Hematopoietic multipotent progenitor cell treated with erythropoietin and hydrocortisone succinate and interleukin-3 and kit ligand, for 17 days (in vitro differentiated cells): ENCODE data around the gene FKBP4.

Source experiments
- DNase-seq: peaks from one replicate; pipeline ENCODE4 v3.0.0-alpha.2; 2015; ENCODE audit warnings: low spot score

The FKBP4 gene

DNA sequence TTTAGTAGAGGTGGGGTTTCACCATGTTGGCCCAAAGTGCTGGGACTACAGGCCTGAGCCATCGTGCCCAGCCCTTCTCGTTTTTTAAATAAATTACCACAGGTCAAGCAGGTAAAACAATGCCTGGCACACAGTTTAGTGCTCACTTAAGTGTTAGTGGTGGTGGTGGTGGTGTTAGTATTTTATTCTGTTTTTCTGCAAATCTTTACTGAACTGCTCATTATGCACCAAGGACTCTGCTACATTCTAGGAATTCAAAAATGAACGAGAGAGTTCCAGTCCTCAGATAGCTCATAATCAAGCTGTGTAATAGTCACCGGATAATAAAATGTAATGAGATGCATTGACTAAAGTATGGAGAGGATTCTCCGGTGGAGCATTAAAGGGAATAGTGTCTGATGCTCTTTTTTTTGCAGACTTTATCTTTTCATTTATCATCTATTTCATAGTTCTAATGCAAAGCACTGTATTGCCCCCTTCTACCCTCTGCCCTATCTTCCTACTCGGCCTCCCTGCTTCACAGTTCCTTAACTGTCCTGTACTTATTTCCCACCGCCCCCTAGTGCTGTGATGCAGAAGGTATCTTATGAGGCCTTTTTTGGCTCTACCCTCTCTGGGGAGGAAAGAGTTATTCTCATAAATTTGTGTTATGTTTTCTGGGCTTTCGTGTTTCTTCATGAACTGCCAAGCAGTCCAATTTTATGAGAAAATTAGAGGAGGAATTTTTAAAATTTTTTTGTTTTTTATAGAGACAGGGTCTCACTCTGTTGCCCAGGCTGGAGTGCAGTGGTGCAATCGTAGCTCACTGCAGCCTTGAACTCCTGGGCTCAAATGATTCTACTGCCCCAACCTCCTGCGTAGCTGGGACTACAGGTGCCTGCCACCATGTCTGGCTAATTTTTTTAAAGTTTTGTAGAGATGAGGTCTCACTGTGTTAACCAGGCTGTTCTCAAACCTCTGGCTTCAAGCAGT, 18.7 kb downstream of the FKBP4 start:
- DNase-seq: peak; percentile 68

DNA sequence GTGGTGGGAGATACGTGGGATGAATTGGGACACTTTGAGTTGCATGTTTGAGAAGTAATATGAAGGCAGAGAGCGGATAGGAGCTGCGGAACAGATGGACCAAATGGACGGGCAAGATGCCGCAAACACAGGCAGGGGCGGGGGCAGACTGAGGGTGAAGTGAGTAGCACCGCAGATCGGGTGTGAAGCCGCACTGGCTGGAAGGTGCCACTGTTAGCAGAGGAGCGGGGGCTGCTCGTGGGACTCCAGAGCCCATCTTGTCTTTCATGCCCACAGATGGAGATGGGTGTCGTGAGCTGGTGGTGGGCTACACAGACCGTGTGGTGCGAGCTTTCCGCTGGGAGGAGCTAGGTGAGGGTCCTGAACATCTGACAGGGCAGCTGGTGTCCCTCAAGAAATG, 25.0 kb downstream of the FKBP4 start:
- no peak for DNase-seq

GRCh38 chr12:2820432-2820831, 25.7 kb downstream of the FKBP4 start:
- DNase-seq: no peak

DNA sequence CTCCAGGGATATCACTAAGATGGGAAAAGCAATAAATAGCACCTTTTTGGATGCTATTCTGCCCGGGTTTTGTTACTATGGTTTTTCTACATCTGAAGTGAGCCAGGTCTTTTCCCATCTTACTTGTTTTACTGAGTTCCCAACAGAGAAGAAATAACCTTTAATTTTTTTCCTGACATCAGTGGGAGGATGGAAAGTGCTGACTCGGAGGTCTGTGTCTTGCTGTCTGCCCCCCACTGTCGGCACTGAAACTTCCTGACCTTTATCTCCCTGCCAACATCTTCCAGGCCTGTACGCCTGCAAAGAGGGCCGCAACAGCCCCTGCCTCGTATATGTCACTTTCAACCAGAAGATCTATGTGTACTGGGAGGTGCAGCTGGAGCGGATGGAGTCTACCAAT, 28.7 kb downstream of the FKBP4 start:
- DNase-seq: no peak

- no peak for DNase-seq
Observed at GRCh38 chr12:2824541-2824940, 29.8 kb downstream of the FKBP4 start.

DNA sequence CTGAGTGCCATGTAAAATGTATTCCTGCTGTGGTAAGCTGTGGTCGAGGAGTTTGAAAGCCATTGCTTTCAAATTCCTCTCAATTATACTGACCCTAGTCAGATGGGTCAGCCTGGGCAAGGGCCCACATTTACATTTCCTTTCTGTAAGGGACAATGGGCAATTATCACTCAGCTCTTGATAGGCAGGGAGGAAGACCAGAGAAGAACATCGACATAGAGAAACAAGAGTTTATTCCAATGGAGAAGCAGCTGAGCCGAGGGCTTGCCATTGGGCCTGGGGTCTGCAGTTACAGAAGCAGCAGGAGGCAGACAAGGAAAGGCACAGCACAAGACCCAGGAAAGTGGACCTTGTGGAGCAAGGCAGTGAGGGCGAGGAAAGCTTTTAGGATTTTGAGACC, 30.4 kb downstream of the FKBP4 start:
- DNase-seq: no peak

GRCh38 chr12:2826036-2826435, 31.3 kb downstream of the FKBP4 start:
- DNase-seq: no peak

DNA sequence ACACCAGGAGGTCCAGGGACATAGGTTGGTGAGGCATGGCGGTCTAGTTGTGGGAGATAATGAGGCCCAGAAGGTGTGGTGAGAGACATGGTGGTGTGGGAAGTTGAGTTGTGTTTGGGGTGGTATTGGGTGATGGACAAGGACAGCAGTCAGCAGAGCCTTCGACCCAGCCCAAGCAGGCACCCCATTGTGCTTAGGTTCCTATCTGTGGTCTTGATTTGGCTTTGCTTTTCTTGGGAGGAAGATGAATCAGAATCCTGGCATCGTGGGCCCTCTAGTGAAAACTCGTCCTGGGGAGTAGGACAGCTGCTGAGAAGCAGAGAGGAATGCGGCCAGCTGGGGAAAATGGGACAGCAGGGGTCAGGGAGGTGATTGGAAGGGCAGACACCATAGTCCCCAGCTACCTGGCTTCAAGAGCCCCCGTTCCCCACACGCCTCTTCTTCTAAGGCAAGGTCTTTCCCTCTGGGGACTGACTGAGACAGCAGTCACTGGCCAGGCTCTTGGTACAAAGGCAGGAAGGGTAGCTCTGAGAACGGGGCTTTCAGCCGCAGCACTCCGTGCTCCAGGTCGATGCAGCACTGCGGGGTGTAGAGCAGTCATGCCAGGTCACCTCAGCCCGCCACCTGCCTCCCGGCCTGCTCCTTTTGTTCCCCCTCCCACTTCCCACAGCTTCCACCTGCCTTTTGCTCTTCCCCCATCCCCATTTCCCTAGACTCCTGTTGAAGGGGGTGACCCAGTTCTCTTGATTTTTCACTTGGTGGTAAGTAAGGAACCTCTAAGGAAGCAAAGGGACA, 32.1 kb downstream of the FKBP4 start:
- DNase-seq: no peak

DNA sequence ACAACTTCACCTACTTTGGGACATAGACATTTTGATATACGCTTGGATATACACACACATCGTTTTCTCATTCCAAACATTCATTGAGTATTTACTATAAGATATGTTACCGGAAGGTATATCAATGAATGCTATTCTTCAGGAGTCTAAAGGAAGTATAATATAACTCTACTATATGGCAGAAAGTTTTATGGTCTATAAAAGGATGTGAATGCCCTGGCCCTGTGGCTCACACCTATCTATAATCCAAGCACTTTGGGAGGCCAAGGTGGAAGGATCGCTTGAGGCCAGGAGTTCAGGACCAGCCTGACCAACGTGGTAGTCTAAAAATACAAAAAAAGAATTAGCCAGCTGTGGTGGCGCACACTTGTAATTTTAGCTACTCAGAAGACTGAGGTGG, 34.5 kb downstream of the FKBP4 start:
- DNase-seq: no peak

GRCh38 chr12:2832550-2833127, 37.9 kb downstream of the FKBP4 start:
- DNase-seq: no peak

DNA sequence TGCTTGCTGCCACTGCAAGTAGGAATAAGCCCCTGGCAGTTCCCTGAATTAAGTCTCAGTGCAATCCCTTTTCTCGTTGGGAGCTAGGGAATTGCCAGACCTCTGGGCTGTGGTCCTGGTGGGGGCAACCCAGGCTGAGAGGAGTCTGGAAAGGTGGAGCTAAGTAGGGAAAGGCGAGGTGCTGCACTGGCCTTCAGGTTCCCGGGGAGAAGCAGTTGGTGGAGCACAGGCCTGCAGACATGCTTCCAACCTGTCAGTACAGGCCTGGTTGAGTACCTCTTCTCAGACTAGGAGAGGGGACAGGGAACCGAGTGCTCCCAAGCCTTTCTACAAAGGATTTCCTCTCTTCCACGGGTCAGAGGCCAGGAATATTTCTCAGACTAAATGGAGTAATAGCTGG, 38.6 kb downstream of the FKBP4 start:
- DNase-seq: no peak

DNA sequence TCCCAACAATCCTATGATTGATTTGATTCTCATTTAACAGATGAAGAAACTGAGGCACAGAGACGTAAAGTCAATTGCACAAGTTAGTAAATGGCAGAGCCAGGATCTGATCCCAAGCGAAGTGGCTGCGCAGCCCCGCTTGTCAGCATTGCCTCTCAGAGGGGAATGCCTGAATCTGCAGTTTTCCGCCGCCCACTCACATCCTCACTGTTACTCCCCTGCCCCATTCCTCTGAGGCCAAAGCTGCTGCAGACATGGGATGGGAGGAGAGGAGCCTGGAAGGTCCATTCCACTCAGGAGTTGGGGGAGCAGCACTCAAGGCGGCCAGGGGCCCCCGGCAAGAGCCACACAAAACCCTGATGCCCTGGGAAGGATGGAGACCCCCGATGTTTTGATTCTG, 39.0 kb downstream of the FKBP4 start:
- DNase-seq: no peak

GRCh38 chr12:2834581-2835491, 40.1 kb downstream of the FKBP4 start, which contains the start of gene NRIP2:
Gene NRIP2 (minus strand): TSS chr12:2835035. CDS start chr12:2834983, 52 bp downstream.
- DNase-seq: no peak

DNA sequence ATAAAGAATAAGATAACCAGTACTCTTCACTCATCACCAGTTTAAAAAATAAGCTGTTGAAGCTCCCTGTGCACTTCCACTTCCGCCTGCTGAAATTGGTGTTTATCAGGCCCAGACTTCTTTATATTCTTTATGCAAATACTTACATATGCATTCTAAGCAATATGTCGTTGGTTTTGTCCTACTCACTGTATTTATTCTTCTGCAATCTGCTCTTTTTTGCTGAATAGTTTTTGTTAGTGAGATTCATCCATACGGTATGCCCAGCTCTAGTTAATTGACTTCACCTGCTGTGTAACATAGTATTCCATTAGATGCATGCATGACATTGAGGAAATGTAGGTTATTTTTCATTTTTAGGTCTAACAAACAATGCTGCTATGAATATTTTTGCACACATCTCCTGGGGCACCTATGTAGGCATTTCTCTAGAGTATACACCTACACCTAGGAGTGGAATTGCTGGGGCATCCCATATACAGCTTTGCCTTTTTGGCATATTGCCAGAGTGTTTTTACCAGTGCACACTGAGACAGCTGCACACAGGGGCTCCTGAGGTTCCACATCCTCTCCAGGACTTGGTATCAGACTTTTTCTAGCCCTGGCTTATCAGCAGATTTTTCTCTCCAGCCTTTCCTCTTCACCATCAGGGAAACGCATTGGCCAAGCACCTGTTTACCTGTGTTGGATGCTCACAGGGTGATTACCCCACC, 41.1 kb downstream of the FKBP4 start:
- DNase-seq: no peak

DNA sequence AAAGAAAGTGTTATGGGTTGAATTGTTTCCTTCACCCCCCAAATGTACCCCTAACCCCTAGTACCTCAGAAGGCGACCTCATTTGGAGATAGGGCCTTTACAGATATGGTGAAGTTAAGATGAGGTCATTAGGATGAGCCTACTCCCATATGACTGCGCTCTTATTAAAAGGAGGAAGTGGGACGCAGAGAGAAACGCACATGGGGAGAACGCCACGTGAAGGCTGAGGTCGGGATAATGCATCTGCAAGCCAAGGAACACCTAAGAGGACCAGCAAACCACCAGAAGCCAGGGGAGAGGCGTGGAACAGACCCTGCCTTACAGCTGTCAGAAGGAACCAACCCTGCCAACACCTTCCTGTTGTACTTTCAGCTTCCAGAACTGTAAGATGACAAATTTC, 41.8 kb downstream of the FKBP4 start:
- DNase-seq: no peak

- peak; percentile 15 for DNase-seq
Observed at GRCh38 chr12:2841056-2841650, 46.4 kb downstream of the FKBP4 start.

DNA sequence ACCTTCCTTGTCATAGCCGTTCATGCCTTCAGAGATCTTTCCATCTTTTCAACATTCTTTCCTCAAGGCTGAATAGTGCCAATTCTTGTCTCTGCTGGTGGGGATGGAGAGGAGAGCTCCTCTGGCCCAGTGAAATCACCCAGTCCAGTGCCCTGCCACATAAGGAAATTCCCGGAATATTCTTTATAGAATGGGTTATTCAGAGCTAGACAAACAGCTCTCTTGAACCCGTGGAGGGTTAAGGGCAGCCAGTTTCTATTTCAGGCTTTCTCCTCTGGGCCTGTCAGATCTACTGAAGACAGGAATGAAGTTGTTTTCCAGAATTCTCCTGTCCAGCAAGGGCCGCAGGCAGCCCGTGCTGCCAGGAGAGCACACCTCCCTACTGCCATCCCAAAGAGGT, 48.2 kb downstream of the FKBP4 start:
- no peak for DNase-seq

DNA sequence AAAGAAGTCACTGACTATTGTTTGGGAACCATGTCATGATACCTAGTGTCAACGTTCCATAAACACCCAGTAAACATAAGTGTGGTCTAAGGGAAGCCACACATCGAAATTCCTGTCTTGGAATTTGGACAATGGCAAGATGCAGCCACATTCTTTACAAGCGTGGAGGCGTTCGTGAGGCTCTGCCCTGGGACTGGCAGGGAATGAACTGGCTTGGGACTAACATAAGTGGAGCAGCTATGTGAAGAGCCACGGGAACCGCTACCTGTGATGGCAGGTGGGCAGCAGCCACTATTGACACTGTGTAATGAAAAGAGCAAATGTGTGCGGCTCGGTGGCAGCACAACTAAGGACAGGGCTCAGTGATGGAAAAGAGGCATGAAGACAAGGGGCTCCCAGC, 50.0 kb downstream of the FKBP4 start:
- DNase-seq: no peak

DNA sequence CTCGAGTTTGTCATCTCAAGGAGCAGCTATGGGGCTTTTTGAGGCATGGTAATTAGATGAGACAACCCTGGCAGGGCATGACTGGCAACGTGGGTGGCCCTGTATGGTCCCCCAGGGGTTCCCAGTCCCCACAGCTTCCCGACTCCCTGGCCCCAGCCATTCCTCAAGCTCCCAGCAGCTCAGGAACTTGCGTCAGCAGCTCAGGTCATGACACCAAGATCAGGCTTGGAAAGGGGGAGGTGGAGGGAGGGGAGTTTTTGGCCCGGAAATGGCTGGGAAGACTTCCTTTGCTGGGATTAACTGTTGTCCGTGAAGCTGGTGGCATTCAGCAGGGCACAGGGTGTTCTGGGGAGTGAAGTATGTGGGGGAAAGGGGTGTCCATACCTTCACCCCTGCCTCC, 50.5 kb downstream of the FKBP4 start:
- no peak for DNase-seq

DNA sequence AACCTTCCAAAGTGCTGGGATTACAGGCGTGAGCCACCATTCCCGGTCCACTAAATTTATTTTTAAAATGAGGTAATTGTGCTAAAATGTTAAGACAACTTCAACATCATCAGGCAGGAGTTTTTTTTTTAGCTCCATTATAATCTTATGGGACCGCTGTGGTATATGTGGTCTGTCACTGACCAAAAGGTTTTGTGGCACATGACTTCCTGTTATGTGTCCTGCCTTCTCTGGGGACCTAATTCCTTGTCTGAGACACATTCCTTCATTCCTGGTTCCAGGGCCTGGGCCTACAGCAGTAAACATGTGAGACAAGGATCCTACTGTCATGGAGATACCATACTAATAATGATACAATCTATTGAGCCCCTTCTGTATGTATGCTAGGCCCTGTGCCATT, 57.2 kb downstream of the FKBP4 start:
- DNase-seq: no peak

DNA sequence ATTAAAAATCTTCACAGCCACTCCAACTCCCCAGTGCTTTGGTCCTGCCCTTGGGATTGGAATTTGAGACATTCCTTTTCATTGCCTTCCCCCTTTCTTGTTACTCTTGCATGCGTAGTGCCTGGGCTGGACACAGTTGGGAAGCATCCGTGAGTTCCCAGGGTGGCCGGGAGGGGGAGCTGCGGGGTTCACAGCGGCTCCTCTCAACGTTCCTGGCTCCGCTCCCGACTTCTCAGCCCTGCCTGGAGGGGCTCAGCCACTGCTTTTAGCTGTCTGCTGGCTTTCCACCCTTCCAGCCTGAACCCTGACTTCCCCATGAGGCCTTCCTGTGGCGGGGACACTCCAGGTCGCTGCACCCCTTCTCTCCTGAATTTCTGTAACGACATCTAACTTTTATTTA, 58.9 kb downstream of the FKBP4 start:
- peak; percentile 61 for DNase-seq
